Measurements from ENCODE around the gene EPHB2. TPM values are rescaled to one million over a fixed set of nuclear protein-coding genes. Genes with fewer than 3 reads are reported as not detected.

Gene EPHB2
- total RNA-seq, 1 donor from 2014 or later, result 28.9 TPM

DNA sequence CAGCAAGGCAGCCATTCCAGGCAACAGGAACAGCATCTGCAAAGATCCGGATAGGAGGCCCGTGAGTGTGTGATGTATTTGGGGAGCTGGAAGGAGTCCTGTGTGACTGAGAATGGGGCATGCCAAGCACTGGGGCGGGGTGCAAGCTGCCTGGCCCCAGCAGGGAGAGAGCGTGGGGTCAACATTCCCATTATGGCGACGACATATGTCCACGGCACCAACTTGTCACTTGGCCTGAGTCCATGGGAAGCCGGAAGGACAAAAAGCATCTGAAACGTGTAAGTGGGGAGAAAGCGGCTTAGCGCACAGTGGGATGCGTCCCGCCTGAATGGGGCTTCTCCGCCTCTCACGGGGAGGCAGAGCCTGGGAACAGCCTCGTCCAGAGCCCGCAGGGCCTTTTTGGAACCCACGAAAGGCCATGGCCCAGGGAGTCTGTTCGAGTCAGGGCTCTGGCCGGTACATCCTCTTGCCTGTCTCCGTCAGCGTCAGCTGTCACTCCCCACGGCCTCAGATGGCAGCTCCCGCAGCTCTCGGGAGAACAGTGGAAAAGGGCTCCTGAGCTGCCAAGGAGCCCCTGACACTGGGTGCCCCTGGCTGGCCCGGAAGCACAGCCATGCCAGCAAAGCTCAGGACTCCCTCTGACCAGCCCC lies 12.4 kb downstream of the EPHB2 start:
- no peak for DNase-seq (ENCODE audit: low spot score)

DNA sequence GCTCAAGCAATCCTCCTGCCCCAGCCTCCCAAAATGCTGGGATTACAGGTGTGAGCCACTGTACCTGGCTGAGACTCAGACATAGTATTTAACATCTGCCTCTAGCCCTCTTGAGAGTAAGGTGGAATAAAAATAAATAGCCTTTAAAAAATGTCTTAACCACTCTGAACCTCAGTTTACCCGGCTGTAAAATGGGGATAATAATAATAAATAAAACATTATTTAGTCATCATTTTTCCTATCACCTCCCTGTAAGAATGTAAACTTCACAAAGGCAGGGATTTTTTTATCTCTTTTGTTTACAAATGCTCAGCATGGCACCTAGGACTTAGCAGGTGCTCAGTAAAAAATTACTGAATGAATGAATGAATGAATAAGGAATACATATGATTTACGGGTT lies 17.2 kb downstream of the EPHB2 start:
- no peak for DNase-seq (ENCODE audit: low spot score)

DNA sequence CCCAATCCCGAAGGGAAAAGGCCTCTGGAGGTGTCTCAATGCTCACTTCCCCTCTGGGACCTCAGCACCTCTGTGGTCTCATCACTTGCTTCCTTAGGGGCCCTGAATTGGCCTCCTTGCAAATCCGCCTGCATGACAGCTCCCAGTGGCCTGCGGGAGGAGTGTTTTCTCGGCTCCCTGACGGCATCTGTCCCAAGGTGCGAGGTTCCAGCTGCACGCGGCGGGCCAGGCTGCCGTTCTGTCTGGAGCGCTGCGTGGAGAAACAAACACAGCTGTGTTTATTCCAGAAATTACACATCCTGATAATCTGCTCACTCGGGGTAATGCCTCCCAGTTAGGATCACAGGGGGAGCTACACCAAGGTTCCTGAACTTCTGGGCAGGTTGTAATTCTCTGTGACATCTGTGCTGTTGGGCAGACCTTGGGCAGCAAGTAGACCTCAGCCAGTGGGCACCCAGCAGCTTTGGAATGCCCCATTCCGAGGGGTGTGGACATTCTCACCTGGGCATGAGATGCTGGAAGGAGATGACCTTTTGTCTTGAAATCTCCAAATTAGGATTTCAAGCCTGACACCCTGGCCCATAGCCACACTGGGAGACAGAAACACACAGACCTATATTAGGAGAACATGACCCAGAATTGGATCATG lies 18.2 kb downstream of the EPHB2 start:
- no peak for DNase-seq (ENCODE audit: low spot score)

DNA sequence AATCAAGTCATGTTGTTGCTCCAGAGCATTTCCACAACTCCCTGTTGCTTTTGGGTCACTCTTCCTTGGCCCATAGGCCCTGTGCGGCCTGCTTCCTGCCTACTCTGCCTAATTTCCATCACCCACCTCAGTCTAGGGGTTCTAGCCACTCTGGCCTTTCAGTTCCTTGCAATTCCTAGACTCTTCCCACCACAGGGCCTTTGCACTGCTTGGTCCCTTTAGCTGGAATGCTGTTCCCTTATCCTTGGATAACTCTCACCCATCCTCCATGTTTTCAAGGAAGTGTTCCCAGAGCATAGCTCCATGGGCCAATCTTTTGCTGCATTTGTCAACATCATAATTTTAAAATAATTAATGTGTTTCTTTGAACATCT lies 18.7 kb downstream of the EPHB2 start:
- DNase-seq (ENCODE audit: low spot score), result no peak

DNA sequence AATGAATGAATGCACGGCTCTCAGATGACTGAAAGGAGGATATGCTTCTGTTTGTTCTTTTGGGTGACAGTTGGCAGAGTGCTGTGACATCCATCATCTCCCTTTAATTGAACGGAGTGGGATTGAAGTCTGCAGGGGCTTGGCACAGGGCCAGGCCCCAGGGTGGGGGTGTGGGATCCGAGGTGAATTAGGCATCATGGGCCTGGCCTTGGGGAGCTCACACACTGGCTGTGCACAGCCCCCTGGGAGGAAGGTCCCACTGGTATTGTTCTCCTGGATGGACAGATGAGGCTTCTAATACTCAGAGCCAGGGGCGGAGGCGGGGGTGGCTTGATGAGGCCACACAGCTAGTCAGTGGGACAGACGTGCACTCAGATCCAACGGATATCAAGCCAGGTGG lies 19.3 kb downstream of the EPHB2 start:
- DNase-seq (ENCODE audit: low spot score), result no peak

DNA sequence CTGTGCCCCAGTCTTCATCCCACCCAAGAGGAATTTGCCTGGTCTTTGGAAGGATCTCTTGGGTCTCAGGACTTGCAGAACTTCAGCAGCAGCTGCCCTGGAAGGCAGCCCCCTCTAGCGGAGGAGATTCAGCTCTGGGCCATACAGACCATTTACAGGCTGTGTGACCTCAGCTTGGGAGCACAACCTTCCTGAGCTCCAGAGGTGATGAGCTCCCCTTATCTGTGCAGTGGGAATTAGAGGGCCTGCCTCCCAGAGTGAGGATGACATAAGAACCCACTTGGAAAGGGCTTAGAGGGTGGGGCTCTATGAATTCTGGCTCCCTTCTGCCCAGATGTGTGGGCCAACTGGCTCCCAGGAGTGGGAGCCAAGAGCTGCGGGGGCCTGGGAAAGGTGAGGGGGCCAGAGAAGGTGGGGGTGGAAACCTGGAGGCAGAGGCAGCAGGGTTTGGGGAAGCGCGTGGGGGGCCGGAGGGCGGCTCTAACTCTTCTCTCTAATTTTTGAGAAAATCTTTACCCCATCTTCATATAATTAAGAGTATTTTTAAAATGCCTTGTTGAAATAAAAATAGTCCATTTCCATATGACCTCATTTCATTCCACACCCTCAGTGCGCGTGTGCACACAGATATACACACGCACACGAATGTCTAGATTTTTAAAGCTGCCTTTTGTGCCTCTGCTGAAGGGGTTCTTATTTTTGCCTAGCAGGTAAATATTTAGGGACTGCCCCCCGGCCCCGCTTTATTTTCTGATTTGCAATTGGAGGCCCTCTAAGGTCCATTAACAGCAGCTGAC lies 21.5 kb downstream of the EPHB2 start:
- DNase-seq (ENCODE audit: low spot score), result peak; percentile 54

DNA sequence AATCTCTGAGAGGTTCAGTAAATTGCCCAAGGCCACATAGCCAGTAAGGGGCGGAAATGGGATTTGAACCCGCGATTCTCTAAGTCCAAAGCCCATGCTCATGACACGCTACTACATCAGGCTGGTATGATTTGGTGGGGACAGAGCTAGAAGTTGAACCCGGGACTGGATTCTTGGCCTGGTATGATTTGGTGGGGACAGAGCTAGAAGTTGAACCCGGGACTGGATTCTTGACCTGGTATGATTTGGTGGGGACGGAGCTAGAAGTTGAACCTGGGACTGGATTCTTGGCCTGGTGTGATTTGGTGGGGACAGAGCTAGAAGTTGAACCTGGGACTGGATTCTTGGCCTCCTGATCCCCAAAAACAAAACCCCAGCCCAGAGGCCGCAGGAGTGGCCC lies 23.0 kb downstream of the EPHB2 start:
- DNase-seq (ENCODE audit: low spot score), result no peak

DNA sequence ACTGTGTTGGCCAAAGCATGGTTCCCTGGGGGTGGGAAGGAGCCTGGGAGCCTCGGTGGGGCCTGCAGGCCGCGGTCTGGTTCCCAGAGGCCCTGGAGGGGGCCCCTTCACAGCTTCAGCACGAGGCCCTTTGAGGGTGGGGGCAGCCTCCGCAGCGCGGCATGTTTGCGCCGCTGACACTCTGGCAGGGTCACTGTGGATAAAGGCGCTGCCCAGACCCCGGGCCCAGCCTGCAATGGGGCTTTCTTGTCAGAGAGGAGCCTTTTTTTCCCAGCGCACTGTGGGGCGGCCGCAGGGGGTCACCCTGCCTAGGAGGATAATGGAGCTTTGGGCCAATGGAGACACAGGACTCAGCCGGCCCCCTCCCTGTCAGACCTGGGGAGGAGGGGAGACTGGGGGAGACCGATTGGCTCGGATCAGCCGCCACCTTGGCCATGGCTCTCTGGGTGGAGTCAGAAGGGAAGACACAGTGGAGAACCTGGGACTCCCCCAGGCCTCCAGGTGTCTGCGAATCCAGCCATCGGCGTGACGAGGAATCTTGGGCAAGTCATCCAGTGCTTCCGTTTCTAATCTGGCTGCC lies 26.0 kb downstream of the EPHB2 start:
- DNase-seq (ENCODE audit: low spot score), result no peak

DNA sequence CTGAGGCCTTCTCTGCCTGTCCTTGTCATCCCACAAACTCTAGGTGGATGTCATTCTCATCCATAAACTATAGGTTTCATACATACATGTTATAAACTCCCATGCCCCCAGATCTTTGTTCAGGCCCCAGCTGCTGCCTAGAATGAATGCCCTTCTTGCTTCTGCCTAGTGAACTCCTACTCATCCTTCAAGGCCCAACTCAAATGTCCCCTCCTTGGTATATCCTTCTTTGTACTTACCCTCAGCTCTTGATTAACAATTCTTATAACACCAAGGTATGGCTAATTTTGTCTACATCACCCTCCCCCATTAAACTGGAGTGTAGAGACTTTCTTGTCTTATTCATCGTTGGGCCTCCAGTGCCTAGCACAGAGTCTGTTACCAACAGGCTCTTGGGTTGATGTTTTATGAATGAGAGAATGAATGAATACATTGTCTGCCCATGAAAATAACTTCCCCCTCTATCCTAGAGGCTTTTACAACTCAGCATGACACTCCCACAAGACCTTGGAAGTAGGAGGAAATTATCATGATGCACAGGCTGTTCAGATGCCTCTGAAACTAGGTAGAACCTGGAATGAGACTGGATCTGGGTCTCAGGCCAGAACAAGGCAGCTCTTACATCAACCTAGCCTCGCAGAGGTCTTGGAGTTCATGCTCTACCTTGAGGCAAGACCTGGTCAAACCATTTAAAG lies 26.9 kb downstream of the EPHB2 start:
- DNase-seq (ENCODE audit: low spot score), result no peak

DNA sequence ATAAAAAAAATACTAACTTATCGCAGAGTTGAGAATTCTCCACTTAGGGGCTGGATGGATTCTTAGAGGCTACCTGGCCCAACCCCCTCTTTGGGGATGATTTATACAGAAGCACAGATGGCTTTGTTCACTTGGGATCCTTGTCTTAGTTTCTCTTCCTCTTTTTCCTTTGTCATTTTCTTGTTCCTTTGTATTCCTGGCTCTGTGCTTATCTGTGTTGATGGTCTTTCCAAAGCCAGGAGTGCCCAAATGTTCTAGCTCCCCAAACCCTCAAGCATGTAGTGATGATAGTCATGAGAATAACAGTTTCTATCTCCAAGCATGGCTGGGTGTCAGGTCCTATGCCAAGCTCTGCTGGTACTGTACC lies 27.4 kb downstream of the EPHB2 start:
- DNase-seq (ENCODE audit: low spot score), result no peak

DNA sequence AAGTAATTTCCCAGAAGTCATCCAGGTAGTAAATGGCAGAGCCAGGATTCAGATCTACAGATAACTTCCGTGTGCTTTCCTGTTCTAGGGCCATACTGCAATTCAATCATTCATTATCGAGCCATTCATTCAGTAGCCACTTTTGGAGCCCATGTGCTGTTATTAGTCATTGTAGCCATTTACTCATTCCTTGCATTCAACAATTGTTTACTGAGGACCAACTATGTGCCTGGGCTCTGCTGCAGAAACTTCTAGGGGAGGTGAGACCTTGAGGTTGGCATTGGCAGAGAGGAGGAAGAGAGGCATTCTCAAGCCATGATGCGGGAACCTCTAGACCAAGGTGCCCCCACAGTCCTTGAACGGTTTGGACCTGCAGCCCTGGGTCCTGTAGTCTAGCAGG lies 27.9 kb downstream of the EPHB2 start:
- no peak for DNase-seq (ENCODE audit: low spot score)

DNA sequence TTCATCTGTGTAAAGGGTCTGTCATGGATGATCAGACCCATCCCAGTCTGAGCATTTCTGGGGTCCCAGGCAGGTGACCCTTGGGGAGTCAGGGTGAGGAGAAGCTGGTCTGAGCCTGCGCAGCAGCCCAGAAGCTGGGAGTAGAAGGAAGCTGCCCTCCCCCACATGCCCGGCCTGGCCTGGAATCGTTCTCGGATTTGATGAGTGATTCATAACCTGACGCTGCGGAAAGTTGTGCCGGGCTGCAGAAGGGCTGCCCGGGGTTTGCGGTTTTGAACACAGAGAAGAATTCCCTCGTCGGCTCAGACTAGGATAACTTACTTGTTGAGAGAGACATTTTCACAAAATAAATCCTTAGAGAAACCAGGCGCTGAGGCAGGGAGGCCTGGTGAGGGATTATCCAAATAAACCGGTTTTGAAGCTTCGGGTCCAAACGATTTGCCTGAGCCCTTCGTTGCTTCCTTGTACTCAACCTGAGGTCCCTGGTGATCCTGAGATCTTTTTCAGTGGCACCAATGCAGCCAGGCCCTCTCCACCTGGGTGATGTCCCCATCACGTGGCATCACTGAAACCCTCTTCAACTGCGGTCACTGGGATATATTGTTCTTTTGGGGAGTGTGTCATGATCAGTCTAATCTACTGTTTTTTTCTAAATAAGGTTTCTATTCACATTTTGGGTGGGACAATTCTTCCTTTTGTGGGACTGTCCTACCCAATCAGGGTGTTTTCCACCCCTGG lies 29.2 kb downstream of the EPHB2 start:
- peak; percentile 92 for DNase-seq (ENCODE audit: low spot score)

DNA sequence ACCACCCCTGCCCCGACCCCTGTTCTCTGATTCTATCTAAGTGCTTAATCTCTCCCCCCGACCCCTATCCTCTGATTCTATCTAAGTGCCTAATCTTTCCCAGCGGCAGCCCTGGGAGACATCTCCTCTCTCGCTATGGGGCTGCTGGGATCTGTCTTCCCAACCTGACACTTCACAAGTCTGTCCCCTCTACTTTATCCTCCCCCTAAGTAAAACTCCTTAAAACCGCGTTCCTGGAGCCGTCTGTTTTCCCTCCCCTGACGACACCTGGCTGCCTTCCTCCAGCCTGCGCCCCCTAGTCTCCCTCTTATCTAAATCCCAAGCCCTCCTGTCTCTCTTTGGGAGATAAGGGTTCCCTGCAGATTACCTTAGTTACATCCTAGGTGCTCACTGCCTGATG lies 30.5 kb downstream of the EPHB2 start:
- DNase-seq (ENCODE audit: low spot score), result no peak

DNA sequence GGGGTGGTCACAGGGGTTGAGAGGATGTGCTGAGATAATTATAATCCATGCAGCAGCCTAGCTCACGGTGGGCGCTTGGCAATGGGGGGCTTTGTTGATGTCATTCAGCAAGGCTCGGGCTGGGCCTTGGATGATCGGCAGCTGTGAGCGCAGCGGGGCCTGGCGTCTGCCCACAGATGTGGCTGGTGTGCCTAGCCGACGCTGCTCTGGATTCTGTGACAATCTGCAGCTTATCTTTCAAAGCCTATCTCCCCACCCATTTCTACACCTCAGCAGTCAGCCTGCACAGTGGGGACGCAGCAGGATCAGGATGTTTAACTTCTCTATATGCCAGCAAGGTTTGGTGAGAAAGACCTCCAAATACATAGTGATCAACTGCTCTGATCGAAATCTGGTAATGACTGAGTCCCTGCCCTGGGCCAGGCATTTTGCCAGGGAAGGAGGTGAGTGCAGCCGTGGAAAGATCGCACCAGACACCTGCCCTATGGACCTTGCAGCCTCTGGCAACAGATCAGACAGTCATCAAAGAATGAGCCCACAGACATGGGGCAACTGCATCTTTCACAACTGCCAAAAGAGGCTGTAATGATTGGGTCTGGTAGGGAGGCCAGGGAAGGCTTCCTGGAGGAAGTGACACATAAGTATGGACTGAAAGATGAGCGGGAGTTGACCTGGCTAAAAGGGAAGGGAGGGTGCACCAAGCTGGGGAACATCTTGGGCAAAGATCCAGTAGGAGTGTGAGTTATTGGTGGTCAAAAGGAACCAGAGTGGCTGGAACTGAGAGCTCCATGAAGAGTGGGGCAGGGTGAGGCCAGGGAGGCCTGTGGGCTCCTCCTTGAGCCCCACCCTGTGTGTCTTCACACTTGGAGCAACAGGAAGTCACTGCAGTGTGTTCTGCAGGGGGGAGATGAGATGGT lies 35.3 kb downstream of the EPHB2 start:
- no peak for DNase-seq (ENCODE audit: low spot score)

DNA sequence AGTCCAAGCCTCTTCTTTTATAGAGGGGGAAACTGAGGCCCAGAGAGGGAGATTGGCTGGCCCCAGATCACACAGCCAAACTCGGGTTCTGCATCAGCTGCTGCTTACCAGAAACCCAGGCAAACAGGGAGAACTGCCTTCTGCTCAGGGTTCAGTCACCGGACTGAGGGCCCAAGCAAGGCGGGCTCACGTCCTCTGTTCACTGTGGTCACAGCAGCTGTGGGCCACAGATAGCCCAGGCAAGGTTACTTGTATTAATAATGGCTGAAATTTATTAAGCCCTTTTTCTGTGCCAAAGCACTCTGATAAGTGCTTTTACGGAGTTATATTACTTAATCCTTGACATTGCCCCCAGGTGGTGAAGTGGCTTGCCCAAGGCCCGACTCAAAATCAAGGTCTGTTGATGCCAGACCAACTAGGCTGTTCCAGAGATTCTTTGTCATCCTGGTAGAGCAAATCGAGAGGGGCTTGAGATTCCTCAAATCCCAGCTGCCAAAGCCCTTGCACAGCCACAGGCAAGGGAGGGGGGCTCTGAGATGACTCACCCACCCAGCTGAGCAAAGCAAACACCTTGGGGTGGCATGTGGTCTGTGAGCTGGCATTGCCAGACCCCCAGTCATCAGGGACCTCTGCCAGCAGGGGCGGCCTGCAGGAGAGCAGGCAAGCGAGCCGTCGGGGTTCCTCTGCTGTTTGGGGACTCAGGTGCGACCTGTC lies 36.5 kb downstream of the EPHB2 start:
- no peak for DNase-seq (ENCODE audit: low spot score)

DNA sequence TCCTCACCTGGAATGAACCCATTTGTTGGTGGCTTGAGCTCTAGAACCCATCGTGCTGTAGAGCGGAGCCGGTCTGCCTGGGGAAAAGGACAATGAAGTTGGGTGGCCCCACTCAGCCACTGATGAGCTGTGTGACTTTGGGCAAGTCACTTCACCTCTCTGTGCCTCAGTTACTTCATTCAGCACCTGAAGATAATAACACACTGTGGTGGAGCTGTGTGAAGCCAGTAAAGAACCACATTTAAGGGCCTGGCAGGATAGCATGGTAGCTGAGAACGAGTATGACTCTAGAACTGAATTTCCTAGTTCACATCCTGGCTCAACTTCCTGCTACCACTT lies 37.1 kb downstream of the EPHB2 start:
- DNase-seq (ENCODE audit: low spot score), result no peak

DNA sequence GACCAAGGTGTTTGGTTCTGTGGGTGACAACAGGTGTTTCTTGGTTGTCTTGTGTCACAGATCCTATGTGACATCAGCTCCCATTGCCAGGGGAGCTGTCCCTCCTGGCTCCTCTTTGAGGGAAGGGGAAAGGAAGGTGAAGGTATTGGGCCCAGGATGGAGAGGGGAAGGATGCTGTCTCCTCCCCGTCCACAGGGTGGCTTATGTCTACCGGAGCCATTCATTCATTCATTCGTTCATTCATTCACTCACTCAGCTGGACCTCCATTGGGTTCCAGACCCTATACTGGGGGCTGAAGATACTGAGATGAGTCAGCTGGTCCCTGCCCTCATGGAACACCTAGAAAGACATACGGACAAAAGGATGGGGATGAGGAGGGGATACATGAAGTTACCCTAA lies 38.9 kb downstream of the EPHB2 start:
- no peak for DNase-seq (ENCODE audit: low spot score)

DNA sequence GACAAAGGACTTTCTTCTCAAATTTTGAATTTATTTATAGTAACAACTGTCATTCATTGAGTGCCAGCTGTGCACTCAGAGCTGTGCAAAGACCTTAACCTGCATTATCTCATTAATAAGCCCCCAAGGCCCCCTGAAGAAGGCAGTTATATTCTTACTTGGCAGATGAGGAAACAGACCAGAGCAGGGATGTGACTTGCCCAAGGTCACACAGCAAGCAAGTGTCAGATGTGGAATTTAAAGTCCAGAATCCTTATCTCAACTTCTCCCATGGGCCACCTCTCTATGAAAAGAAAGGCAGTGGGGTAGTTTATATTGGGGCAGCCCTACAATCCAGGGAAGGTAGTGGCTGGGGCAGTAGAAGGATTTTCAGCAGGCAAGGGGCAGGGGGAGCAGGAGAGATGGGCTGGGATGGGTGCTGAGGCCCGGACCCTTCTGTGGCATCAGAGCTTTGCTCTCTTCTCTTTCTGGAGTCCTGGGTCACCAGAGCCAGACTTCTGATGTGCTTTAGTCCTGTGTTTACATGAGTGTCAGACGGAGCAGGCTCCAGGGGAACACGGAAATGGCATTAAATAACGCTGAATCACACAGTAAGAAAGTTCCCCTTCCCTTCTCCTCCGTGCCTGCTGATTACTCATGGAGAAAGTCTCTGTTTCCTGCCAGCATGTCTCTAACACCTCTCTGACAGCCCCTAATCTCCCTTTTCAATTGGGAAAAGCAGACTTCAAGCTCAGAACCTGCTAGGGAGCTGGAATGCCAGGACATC lies 39.5 kb downstream of the EPHB2 start:
- peak; percentile 95 for DNase-seq (ENCODE audit: low spot score)

DNA sequence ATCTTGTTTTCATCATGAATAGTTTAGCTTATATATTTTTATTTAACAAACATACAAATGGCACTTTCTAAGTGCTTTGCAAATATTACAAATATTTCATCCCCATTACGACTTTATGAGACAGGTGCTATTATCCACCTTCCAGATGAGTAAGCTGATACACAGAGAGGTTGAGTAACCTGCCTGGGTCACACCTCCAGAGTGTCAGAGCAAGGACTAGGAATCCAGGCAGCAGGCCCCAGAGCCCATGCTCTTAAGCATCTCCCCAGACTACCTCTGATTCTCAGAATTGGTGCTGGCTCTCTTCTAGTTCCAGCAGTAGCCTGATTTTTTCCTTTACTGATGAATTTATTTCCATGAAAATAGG lies 40.0 kb downstream of the EPHB2 start:
- DNase-seq (ENCODE audit: low spot score), result no peak
